ENCODE results near the gene COPS7B.

The COPS7B gene

GRCh38 chr2:231810905-231811304, 24.7 kb downstream of the COPS7B start:
- Histone ChIP-seq H3K4me3 (no peak overlapping the region), H3K27ac (no peak overlapping the region)
- no peak for TF ChIP-seq CTCF (IDR thresholded peaks at IDR 0.05)
- DNase-seq (ENCODE audit: low spot score) = no peak

GRCh38 chr2:231816327-231817026, 30.2 kb downstream of the COPS7B start:
- DNase-seq (ENCODE audit: low spot score) = no peak
- TF ChIP-seq CTCF (IDR thresholded peaks at IDR 0.05) = no peak
- Histone ChIP-seq H3K4me3 (no peak overlapping the region), H3K27ac (no peak overlapping the region)

GRCh38 chr2:231819447-231820042, 33.3 kb downstream of the COPS7B start:
- H3K27ac ChIP-seq = no peak overlapping the region
- H3K4me3 ChIP-seq = no peak overlapping the region
- no peak for DNase-seq (ENCODE audit: low spot score)
- TF ChIP-seq CTCF (IDR thresholded peaks at IDR 0.05) = no peak

- Histone ChIP-seq H3K4me3 (no peak overlapping the region), H3K27ac (no peak overlapping the region)
- no peak for TF ChIP-seq CTCF (IDR thresholded peaks at IDR 0.05)
- no peak for DNase-seq (ENCODE audit: low spot score)
Observed at GRCh38 chr2:231820786-231821303, 34.6 kb downstream of the COPS7B start.

GRCh38 chr2:231821908-231822307, 35.7 kb downstream of the COPS7B start:
- no peak for DNase-seq (ENCODE audit: low spot score)
- no peak overlapping the region for H3K4me3 ChIP-seq
- no peak for TF ChIP-seq CTCF (IDR thresholded peaks at IDR 0.05)
- no peak overlapping the region for H3K27ac ChIP-seq

- DNase-seq (ENCODE audit: low spot score) = no peak
- no peak for TF ChIP-seq CTCF (IDR thresholded peaks at IDR 0.05)
- Histone ChIP-seq H3K4me3 (no peak overlapping the region), H3K27ac (no peak overlapping the region)
Observed at GRCh38 chr2:231853105-231853504, 66.9 kb downstream of the COPS7B start.

- no peak for TF ChIP-seq CTCF (IDR thresholded peaks at IDR 0.05)
- no peak overlapping the region for H3K27ac ChIP-seq
- no peak for DNase-seq (ENCODE audit: low spot score)
- H3K4me3 ChIP-seq = no peak overlapping the region
Observed at GRCh38 chr2:231854616-231855125, 68.4 kb downstream of the COPS7B start.
